SK-N-SH (cell line): ENCODE results near the gene RC3H2. TPM values are rescaled to one million over a fixed set of nuclear protein-coding genes. Genes with fewer than 3 reads are reported as not detected.

ENCODE experiments used
- CTCF ChIA-PET: fragments of 300-600, 350-600 bp; formaldehyde crosslinking; extraction: SDS; loops from one replicate; lab custom pipeline; 2021; lab: Yijun Ruan, JAX
- POLR2A ChIA-PET: fragments of 350-600 bp; sonication (Branson Sonifier 250); formaldehyde crosslinking; extraction: SDS; loops from one replicate; lab custom pipeline; 2020; ENCODE audit warnings: antibody characterized with exemption, inconsistent platforms; lab: Yijun Ruan, JAX
- DNase-seq: peaks from one replicate; pipeline ENCODE4 v3.0.0; 2012
- H2AFZ ChIP-seq: fragments of 200-600 bp; sonication (generic); 2 replicates; pipeline ENCODE4 v1.8.1; 2016; ENCODE audit warnings: antibody characterized with exemption, mild to moderate bottlenecking, low read depth
- H3F3A ChIP-seq: fragments of 200-600 bp; sonication (generic); replicated peaks from 2 replicates; pipeline ENCODE3; 2016; ENCODE audit warnings: antibody characterized with exemption, mild to moderate bottlenecking; ENCODE audit not compliant: insufficient read depth
- H3K27ac ChIP-seq, 2 experiments: fragments of 200-500 bp in 1 of 2; fragments of 200-600 bp in 1 of 2; sonication (Bioruptor generic) in 1 of 2; sonication (generic), shearing (Covaris generic) in 1 of 2; 2 replicates each; pipeline versions ENCODE4 v1.5.1 to v1.6.1; 2014 to 2016; ENCODE audit warnings: low read depth in 2 of 2, inconsistent platforms in 1 of 2, low read length in 1 of 2, mild to moderate bottlenecking in 1 of 2, mixed read lengths in 1 of 2
- H3K27me3 ChIP-seq: fragments of 200-600 bp; sonication (generic), shearing (Covaris generic); 2 replicates; pipeline ENCODE4 v1.6.1; 2016; ENCODE audit warnings: mixed run types; ENCODE audit not compliant: insufficient read depth
- H3K36me3 ChIP-seq, 2 experiments: fragments of 200-500 bp in 1 of 2; fragments of 200-600 bp in 1 of 2; sonication (Bioruptor generic) in 1 of 2; sonication (generic) in 1 of 2; replicated peaks in 1 of 2; 2 replicates each; pipeline versions ENCODE3 to v1.5.1; 2014 to 2016; ENCODE audit warnings: low read length in 1 of 2, mild to moderate bottlenecking in 1 of 2; ENCODE audit not compliant: insufficient read depth in 2 of 2, control insufficient read depth in 1 of 2
- H3K4me1 ChIP-seq, 2 experiments: fragments of 200-500 bp in 1 of 2; fragments of 200-600 bp in 1 of 2; sonication (Bioruptor generic) in 1 of 2; sonication (generic), shearing (Covaris generic) in 1 of 2; 2 replicates each; pipeline versions ENCODE4 v1.5.1 to v1.6.1; 2014 to 2016; ENCODE audit warnings: low read depth in 1 of 2, low read length in 1 of 2, mixed run types in 1 of 2; ENCODE audit not compliant: insufficient read depth in 2 of 2, control insufficient read depth in 1 of 2
- H3K4me2 ChIP-seq: fragments of 200-600 bp; sonication (generic), shearing (Covaris generic); 2 replicates; pipeline ENCODE4 v1.6.1; 2017; ENCODE audit warnings: mixed run types
- H3K4me3 ChIP-seq, 2 experiments: fragments of 200-500 bp in 1 of 2; fragments of 200-600 bp in 1 of 2; sonication (Bioruptor generic) in 1 of 2; sonication (generic), shearing (Covaris generic) in 1 of 2; 2 replicates each; pipeline versions ENCODE4 v1.5.1 to v1.8.1; 2014 to 2016; ENCODE audit warnings: low read depth in 2 of 2, inconsistent platforms in 1 of 2, low read length in 1 of 2, mild to moderate bottlenecking in 1 of 2, mixed read lengths in 1 of 2, moderate library complexity in 1 of 2
- H3K79me2 ChIP-seq: fragments of 200-600 bp; sonication (generic); 2 replicates; pipeline ENCODE4 v1.8.1; 2017; ENCODE audit warnings: mild to moderate bottlenecking; ENCODE audit not compliant: insufficient read depth
- H3K9ac ChIP-seq: fragments of 200-600 bp; sonication (generic); 2 replicates; pipeline ENCODE4 v1.6.1; 2017; ENCODE audit warnings: mixed run types
- H3K9me2 ChIP-seq: fragments of 200-600 bp; sonication (generic); 2 replicates; pipeline ENCODE4 v1.6.1; 2017; ENCODE audit warnings: mixed run types
- H3K9me3 ChIP-seq: fragments of 200-600 bp; sonication (generic); 2 replicates; pipeline ENCODE4 v1.6.1; 2017; ENCODE audit warnings: mixed run types, mild to moderate bottlenecking, moderate library complexity
- H4K20me1 ChIP-seq: fragments of 200-600 bp; sonication (generic); 2 replicates; pipeline ENCODE4 v1.6.1; 2017; ENCODE audit warnings: mild to moderate bottlenecking, mixed run types; ENCODE audit not compliant: insufficient read depth
- ELF1 ChIP-seq: IDR thresholded peaks from 2 replicates; pipeline ENCODE4 v1.4.0; 2012
- EP300 ChIP-seq, 2 experiments: IDR thresholded peaks; 2 replicates each; pipeline versions ENCODE4 v1.4.0 to v1.6.1; 2012; ENCODE audit warnings: borderline replicate concordance in 1 of 2, low read depth in 1 of 2, low read length in 1 of 2
- EZH2phosphoT487 ChIP-seq: fragments of 200-600 bp; sonication (generic); IDR thresholded peaks from 2 replicates; pipeline ENCODE4 v1.6.1; 2017; ENCODE audit warnings: low read depth, mixed run types, mild to moderate bottlenecking, antibody characterized with exemption, moderate library complexity, borderline replicate concordance
- FOSL2 ChIP-seq: IDR thresholded peaks from 2 replicates; pipeline ENCODE4 v1.4.0; 2012; ENCODE audit warnings: low read depth, mild to moderate bottlenecking, moderate library complexity, borderline replicate concordance
- FOXJ3 ChIP-seq: sonication (generic); formaldehyde crosslinking; IDR thresholded peaks from 2 replicates; pipeline ENCODE4 v1.5.1; 2020; ENCODE audit warnings: mild to moderate bottlenecking, missing genetic modification reagents
- FOXM1 ChIP-seq: IDR thresholded peaks from 2 replicates; pipeline ENCODE4 v1.4.0; 2012; ENCODE audit warnings: low read depth, mild to moderate bottlenecking
- GABPA ChIP-seq: IDR thresholded peaks from 2 replicates; pipeline ENCODE4 v1.4.0; 2012; ENCODE audit warnings: low read depth, mild to moderate bottlenecking
- GATA2 ChIP-seq: sonication (generic); formaldehyde crosslinking; IDR thresholded peaks from 2 replicates; pipeline ENCODE4 v1.5.0; 2020; ENCODE audit warnings: mild to moderate bottlenecking, missing genetic modification reagents
- RAD21 ChIP-seq: IDR thresholded peaks from 2 replicates; pipeline ENCODE4 v1.6.1; 2012; ENCODE audit warnings: mild to moderate bottlenecking, low read length
- RCOR1 ChIP-seq: fragments of 150-350 bp; IDR thresholded peaks from 2 replicates; pipeline ENCODE4 v1.6.1; 2017; ENCODE audit warnings: antibody characterized with exemption, low read length
- RFX5 ChIP-seq: IDR thresholded peaks from 2 replicates; pipeline ENCODE4 v1.6.1; 2012; ENCODE audit warnings: mild to moderate bottlenecking, improper control_type of control experiment, low read length
- SIN3A ChIP-seq: IDR thresholded peaks from 2 replicates; pipeline ENCODE4 v1.6.1; 2012; ENCODE audit warnings: low read depth, mild to moderate bottlenecking, low read length, moderate library complexity, borderline replicate concordance
- YY1 ChIP-seq: IDR thresholded peaks from 2 replicates; pipeline ENCODE4 v1.4.0; 2012; ENCODE audit warnings: low read depth, mild to moderate bottlenecking
- WGBS: methylation state at CpG from one replicate; pipeline ENCODE4 v1.1.6; 2017; ENCODE audit warnings: low lambda C conversion rate; 5-methylcytosine and 5-hydroxymethylcytosine counted together
- polyA plus RNA-seq, 3 experiments: library from polyadenylated mRNA; depleted of rRNA; stranded (reverse); fragments of >200 nt; gene quantifications; 2 replicates each; pipeline ENCODE4 v1.2.3, GENCODE V29; 2012
- TF ChIP-seq, protein P1 (sequence below): fragments of 200-600 bp; sonication (generic); IDR thresholded peaks from 2 replicates; pipeline ENCODE4 v1.6.1; 2017; ENCODE audit warnings: antibody characterized with exemption, mild to moderate bottlenecking, moderate library complexity
- TF ChIP-seq, protein P2 (sequence below): fragments of 150-350 bp; IDR thresholded peaks from 2 replicates; pipeline ENCODE4 v1.6.1; 2017; ENCODE audit warnings: antibody characterized with exemption, low read length, low read depth, borderline replicate concordance
- TF ChIP-seq, protein P3 (sequence below): IDR thresholded peaks from 2 replicates; pipeline ENCODE4 v1.4.0; 2012; ENCODE audit warnings: low read depth, borderline replicate concordance
- TF ChIP-seq, protein P4 (sequence below): IDR thresholded peaks from 2 replicates; pipeline ENCODE4 v1.6.1; 2012; ENCODE audit warnings: mild to moderate bottlenecking, low read depth, low read length, moderate library complexity
- TF ChIP-seq, protein P5 (sequence below): IDR thresholded peaks from 2 replicates; pipeline ENCODE4 v1.4.0; 2012; ENCODE audit warnings: low read depth

The RC3H2 gene, protein sequence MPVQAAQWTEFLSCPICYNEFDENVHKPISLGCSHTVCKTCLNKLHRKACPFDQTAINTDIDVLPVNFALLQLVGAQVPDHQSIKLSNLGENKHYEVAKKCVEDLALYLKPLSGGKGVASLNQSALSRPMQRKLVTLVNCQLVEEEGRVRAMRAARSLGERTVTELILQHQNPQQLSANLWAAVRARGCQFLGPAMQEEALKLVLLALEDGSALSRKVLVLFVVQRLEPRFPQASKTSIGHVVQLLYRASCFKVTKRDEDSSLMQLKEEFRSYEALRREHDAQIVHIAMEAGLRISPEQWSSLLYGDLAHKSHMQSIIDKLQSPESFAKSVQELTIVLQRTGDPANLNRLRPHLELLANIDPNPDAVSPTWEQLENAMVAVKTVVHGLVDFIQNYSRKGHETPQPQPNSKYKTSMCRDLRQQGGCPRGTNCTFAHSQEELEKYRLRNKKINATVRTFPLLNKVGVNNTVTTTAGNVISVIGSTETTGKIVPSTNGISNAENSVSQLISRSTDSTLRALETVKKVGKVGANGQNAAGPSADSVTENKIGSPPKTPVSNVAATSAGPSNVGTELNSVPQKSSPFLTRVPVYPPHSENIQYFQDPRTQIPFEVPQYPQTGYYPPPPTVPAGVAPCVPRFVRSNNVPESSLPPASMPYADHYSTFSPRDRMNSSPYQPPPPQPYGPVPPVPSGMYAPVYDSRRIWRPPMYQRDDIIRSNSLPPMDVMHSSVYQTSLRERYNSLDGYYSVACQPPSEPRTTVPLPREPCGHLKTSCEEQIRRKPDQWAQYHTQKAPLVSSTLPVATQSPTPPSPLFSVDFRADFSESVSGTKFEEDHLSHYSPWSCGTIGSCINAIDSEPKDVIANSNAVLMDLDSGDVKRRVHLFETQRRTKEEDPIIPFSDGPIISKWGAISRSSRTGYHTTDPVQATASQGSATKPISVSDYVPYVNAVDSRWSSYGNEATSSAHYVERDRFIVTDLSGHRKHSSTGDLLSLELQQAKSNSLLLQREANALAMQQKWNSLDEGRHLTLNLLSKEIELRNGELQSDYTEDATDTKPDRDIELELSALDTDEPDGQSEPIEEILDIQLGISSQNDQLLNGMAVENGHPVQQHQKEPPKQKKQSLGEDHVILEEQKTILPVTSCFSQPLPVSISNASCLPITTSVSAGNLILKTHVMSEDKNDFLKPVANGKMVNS
- 12.4 and 15.2 TPM in 2 replicates for polyA plus RNA-seq (2012; rRNA removed)
- polyA plus RNA-seq (2012; cell fraction: cytosol; rRNA removed) = 15.7 and 15.8 TPM in 2 replicates
- polyA plus RNA-seq (2012; cell fraction: nucleus; rRNA removed) = 8.3 and 18.6 TPM in 2 replicates

DNA sequence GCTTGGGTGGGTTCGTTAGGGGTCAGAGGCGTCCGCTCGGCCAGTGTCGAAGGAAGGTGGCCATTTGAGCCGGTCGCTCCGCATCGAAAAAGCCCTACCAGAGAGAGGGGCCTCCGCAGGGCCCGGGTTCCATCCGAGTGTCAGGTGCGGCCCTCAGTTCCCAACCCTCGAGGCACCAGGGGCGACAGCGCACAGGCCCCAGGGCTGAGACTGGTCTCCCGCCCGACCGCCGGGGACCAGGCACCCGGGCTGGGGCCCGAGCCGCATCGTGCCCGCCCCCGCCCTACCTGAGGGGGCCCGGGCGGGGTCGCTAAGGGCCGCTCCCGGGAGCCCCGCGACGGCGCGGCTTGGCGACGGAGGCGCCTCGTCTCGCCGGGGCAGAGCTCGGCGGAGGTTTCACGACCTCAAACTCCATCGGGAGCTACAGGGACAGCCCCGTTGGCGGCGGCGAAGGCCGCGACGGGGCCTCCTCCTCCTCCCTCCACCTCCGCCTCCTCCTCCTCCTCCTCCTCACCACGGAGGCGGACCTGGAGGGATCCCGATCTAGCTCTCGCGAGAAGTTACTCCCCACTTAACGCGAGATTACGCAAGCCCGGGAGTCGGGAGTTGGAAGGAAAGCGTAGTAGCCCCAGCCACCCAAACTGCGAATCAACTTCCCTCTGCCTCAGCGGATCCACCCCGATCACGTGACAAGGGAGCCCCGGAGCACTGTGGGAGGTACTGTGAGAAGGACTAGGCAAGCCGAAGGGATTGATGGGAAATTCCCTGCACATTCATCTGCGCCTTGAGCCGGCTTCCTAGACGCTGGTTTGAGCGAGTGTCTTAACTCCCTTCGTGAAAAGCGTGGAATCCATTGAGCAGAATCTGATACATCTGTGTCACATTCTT, at the start of gene RC3H2:
RC3H2 (minus strand) TSS at position 537 of the 888 bp plus-strand sequence. CDS start 7,850 bp downstream, outside the sequence.
- CTCF ChIA-PET = interaction anchor here (1.3 to 1.5 kb wide), 2 partner anchors 86 to 806 kb away, joined by 3 to 5 read pairs; no protein-coding TSS in a partner anchor
- H3K4me2 ChIP-seq = peak within 1 kb of the TSS; percentile 81
- peak; percentile 68 for TF ChIP-seq ELF1
- TF ChIP-seq RAD21 = no peak
- no peak for TF ChIP-seq FOSL2
- TF ChIP-seq EP300 (IDR thresholded peaks at IDR 0.05; ENCODE audit: borderline replicate concordance in 1 of 2, low read depth in 1 of 2, low read length in 1 of 2) = no peak
- TF ChIP-seq, protein P1, sequence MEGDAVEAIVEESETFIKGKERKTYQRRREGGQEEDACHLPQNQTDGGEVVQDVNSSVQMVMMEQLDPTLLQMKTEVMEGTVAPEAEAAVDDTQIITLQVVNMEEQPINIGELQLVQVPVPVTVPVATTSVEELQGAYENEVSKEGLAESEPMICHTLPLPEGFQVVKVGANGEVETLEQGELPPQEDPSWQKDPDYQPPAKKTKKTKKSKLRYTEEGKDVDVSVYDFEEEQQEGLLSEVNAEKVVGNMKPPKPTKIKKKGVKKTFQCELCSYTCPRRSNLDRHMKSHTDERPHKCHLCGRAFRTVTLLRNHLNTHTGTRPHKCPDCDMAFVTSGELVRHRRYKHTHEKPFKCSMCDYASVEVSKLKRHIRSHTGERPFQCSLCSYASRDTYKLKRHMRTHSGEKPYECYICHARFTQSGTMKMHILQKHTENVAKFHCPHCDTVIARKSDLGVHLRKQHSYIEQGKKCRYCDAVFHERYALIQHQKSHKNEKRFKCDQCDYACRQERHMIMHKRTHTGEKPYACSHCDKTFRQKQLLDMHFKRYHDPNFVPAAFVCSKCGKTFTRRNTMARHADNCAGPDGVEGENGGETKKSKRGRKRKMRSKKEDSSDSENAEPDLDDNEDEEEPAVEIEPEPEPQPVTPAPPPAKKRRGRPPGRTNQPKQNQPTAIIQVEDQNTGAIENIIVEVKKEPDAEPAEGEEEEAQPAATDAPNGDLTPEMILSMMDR = no peak
- TF ChIP-seq SIN3A = peak; percentile 96
- no peak for TF ChIP-seq FOXJ3 (CRISPR knock-in tag)
- TF ChIP-seq RCOR1 = peak; percentile 79
- TF ChIP-seq, protein P2, sequence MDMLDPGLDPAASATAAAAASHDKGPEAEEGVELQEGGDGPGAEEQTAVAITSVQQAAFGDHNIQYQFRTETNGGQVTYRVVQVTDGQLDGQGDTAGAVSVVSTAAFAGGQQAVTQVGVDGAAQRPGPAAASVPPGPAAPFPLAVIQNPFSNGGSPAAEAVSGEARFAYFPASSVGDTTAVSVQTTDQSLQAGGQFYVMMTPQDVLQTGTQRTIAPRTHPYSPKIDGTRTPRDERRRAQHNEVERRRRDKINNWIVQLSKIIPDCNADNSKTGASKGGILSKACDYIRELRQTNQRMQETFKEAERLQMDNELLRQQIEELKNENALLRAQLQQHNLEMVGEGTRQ = peak; percentile 87
- TF ChIP-seq, protein P3, sequence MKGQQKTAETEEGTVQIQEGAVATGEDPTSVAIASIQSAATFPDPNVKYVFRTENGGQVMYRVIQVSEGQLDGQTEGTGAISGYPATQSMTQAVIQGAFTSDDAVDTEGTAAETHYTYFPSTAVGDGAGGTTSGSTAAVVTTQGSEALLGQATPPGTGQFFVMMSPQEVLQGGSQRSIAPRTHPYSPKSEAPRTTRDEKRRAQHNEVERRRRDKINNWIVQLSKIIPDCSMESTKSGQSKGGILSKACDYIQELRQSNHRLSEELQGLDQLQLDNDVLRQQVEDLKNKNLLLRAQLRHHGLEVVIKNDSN = peak; percentile 97
- TF ChIP-seq, protein P4, sequence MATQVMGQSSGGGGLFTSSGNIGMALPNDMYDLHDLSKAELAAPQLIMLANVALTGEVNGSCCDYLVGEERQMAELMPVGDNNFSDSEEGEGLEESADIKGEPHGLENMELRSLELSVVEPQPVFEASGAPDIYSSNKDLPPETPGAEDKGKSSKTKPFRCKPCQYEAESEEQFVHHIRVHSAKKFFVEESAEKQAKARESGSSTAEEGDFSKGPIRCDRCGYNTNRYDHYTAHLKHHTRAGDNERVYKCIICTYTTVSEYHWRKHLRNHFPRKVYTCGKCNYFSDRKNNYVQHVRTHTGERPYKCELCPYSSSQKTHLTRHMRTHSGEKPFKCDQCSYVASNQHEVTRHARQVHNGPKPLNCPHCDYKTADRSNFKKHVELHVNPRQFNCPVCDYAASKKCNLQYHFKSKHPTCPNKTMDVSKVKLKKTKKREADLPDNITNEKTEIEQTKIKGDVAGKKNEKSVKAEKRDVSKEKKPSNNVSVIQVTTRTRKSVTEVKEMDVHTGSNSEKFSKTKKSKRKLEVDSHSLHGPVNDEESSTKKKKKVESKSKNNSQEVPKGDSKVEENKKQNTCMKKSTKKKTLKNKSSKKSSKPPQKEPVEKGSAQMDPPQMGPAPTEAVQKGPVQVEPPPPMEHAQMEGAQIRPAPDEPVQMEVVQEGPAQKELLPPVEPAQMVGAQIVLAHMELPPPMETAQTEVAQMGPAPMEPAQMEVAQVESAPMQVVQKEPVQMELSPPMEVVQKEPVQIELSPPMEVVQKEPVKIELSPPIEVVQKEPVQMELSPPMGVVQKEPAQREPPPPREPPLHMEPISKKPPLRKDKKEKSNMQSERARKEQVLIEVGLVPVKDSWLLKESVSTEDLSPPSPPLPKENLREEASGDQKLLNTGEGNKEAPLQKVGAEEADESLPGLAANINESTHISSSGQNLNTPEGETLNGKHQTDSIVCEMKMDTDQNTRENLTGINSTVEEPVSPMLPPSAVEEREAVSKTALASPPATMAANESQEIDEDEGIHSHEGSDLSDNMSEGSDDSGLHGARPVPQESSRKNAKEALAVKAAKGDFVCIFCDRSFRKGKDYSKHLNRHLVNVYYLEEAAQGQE = no peak
- peak; percentile 76 for TF ChIP-seq GABPA
- TF ChIP-seq FOXM1 = no peak
- TF ChIP-seq GATA2 = no peak
- no peak for TF ChIP-seq EZH2phosphoT487
- no peak for TF ChIP-seq RFX5
- TF ChIP-seq YY1 = peak; percentile 64; the same call in 1 of the 2 replicates
- TF ChIP-seq, protein P5, sequence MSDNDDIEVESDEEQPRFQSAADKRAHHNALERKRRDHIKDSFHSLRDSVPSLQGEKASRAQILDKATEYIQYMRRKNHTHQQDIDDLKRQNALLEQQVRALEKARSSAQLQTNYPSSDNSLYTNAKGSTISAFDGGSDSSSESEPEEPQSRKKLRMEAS = peak; percentile 71

More for the DNA sequence above, at the start of gene RC3H2:
- Histone ChIP-seq H3K36me3 (peaks cover 22 to 26% of the 10 kb centered on the region in 2 experiments), H3K9me2 (no peaks in the 10 kb centered on the region), H3K9ac (peak within 1 kb of the TSS; percentile 97), H2AFZ (peak within 1 kb of the TSS; percentile 69), H3K79me2 (peaks cover 66% of the 10 kb centered on the region), H3K9me3 (no peaks in the 10 kb centered on the region), H3K27me3 (no peaks in the 10 kb centered on the region), H3K4me1 (peaks cover 2 to 5% of the 10 kb centered on the region in 2 experiments; a peak in 2 of 4 replicates), H3F3A (peaks cover 26% of the 10 kb centered on the region), H4K20me1 (peaks cover 3% of the 10 kb centered on the region; the same call in 1 of the 2 replicates), H3K27ac (peak within 1 kb of the TSS; percentile 90), H3K4me3 (peak within 1 kb of the TSS; percentile 90 to 95)
- peak; percentile 91 for DNase-seq
- POLR2A ChIA-PET = interaction anchor here (0.6 to 1.0 kb wide), 4 partner anchors 26 to 356 kb away, joined by 3 to 4 read pairs (median 4); partner anchors contain the start of gene ZBTB26
- 0% methylated on average over 40 of the region's 77 CpGs for WGBS
